Brain microvascular endothelial cell (primary cell): ENCODE measurements around the gene BCL6.

Experiments
- DNase-seq: peaks from one replicate; pipeline ENCODE4 v3.0.0-alpha.2; 2020
- H3K27ac ChIP-seq: fragments of 250-450 bp; sonication (Bioruptor Pico); 2 replicates; pipeline ENCODE4 v1.5.1; 2020; ENCODE audit warnings: mild to moderate bottlenecking, moderate library complexity
- H3K27me3 ChIP-seq: fragments of 250-450 bp; sonication (Bioruptor Pico); replicated peaks from 2 replicates; pipeline ENCODE4 v1.5.1; 2020; ENCODE audit warnings: mild to moderate bottlenecking
- H3K36me3 ChIP-seq: fragments of 250-450 bp; sonication (Bioruptor Pico); replicated peaks from 2 replicates; pipeline ENCODE4 v1.5.1; 2020; ENCODE audit warnings: mild to moderate bottlenecking
- H3K4me3 ChIP-seq: 2 replicates; pipeline ENCODE4 v1.5.1; 2011; ENCODE audit warnings: low read depth, mild to moderate bottlenecking, control low read depth, low read length, moderate library complexity
- CTCF ChIP-seq: IDR thresholded peaks from 2 replicates; pipeline ENCODE4 v1.5.1; 2011; ENCODE audit warnings: low read depth, mild to moderate bottlenecking, moderate library complexity, low read length, control low read depth, inconsistent platforms; ENCODE audit errors: missing control alignments
- in situ Hi-C: cut with HindIII; loops from 2 replicates; pipeline ENCODE4 v1.10.0; 2017; ENCODE audit warnings: low sequenced_read_pairs, low pct_ligation_motif_present

The BCL6 gene

GRCh38 chr3:187728940-187729583, 16.2 kb downstream of the BCL6 start:
- DNase-seq = no peak
- no peaks in the 10 kb centered on the region for H3K27me3 ChIP-seq
- in situ Hi-C loops = loop anchor here (25.0 kb wide), 3 partner anchors 558 to 958 kb away; no protein-coding TSS in a partner anchor
- TF ChIP-seq CTCF = no peak
- no peak overlapping the region for H3K27ac ChIP-seq
- H3K4me3 ChIP-seq = no peak overlapping the region
- peaks cover 86% of the 10 kb centered on the region for H3K36me3 ChIP-seq

GRCh38 chr3:187728248-187728647, 17.0 kb downstream of the BCL6 start:
- DNase-seq = no peak
- Histone ChIP-seq H3K27ac (no peak overlapping the region), H3K36me3 (peaks cover 90% of the 10 kb centered on the region), H3K4me3 (no peak overlapping the region), H3K27me3 (no peaks in the 10 kb centered on the region)
- in situ Hi-C loops = loop anchor here (25.0 kb wide), 3 partner anchors 559 to 959 kb away; no protein-coding TSS in a partner anchor
- TF ChIP-seq CTCF = no peak

- in situ Hi-C loops = loop anchor here (25.0 kb wide), 3 partner anchors 561 to 961 kb away; no protein-coding TSS in a partner anchor
- H3K27me3 ChIP-seq = no peaks in the 10 kb centered on the region
- TF ChIP-seq CTCF = no peak
- H3K36me3 ChIP-seq = peaks cover 93% of the 10 kb centered on the region
- no peak overlapping the region for H3K27ac ChIP-seq
- DNase-seq = no peak
- no peak overlapping the region for H3K4me3 ChIP-seq
Measured at GRCh38 chr3:187726564-187726963, 18.7 kb downstream of the BCL6 start.

- DNase-seq = no peak
- TF ChIP-seq CTCF = no peak
- in situ Hi-C loops = loop anchor here (25.0 kb wide), 3 partner anchors 561 to 961 kb away; no protein-coding TSS in a partner anchor
- H3K36me3 ChIP-seq = peaks cover 92% of the 10 kb centered on the region
- H3K27ac ChIP-seq = no peak overlapping the region
- no peak overlapping the region for H3K4me3 ChIP-seq
- H3K27me3 ChIP-seq = no peaks in the 10 kb centered on the region
Measured at GRCh38 chr3:187725653-187726370, 19.5 kb downstream of the BCL6 start.

GRCh38 chr3:187725224-187725623, 20.0 kb downstream of the BCL6 start:
- no peak for DNase-seq
- in situ Hi-C loops = loop anchor here (25.0 kb wide), 3 partner anchors 562 to 962 kb away; no protein-coding TSS in a partner anchor
- H3K36me3 ChIP-seq = peaks cover 90% of the 10 kb centered on the region

More at GRCh38 chr3:187725224-187725623, 20.0 kb downstream of the BCL6 start:
- Histone ChIP-seq H3K27me3 (no peaks in the 10 kb centered on the region), H3K27ac (no peak overlapping the region), H3K4me3 (no peak overlapping the region)
- TF ChIP-seq CTCF = no peak
